ENCODE results near the gene TUSC1. TPM values are rescaled to one million over a fixed set of nuclear protein-coding genes. Genes with fewer than 3 reads are reported as not detected.
A peak's percentile ranks its signal among the peaks of the same experiment; 100 is the strongest.

The TUSC1 gene
- 13.9 and 14.1 TPM in 2 replicates for total RNA-seq (2014; rRNA removed; shearing (Covaris generic))
- polyA plus RNA-seq (2016; fragmentation: Nextera tagmentation; extraction: Ambion mirVana), result 12.7 and 14.9 TPM in 2 replicates

DNA sequence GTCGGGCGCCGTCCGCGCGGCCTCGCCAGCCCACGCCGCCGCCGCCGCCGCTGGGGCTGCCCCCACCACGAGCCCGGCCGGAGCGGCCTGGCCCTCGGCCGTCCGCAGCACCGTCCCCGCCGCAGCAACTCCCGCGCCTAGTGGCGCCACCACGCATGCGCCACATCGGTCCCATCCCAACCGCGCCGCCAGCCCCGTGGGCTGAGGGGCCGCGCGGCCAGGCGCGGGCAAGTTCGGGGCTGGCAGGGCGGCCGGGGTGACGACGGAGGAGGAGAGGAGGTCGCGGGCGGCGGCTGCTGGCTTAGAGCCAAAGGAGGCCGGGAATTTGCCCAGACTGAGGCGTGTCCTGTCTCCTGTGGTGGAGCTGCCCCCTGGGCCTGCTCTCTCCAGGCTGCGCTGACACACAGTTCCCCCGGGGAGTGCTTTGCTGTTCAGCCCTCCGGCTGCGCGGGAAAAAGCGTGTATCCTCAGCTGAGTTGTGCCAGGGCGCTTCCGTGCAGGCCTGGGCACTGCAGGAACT lies at the start of gene TUSC1:
TSS of gene TUSC1 (minus strand) at position 298 of the 520 bp plus-strand sequence. CDS start at position 166, 132 bp downstream.
- Histone ChIP-seq H3K27me3 (replicated peaks; ENCODE audit: insufficient read depth) (no peaks in the 10 kb centered on the region), H3K36me3 (ENCODE audit: low read depth) (no peaks in the 10 kb centered on the region), H3K9ac (peak within 1 kb of the TSS; percentile 94), H3K9me3 (ENCODE audit: low read depth) (no peaks in the 10 kb centered on the region), H3K4me1 (ENCODE audit: insufficient read depth) (peaks cover 29% of the 10 kb centered on the region), H3F3A (ENCODE audit: insufficient read depth) (peaks cover 29% of the 10 kb centered on the region), H3K4me2 (ENCODE audit: unreplicated experiment) (peak within 1 kb of the TSS; percentile 70), H3K9me2 (ENCODE audit: insufficient read depth) (no peaks in the 10 kb centered on the region), H4K20me1 (ENCODE audit: insufficient read depth) (no peaks in the 10 kb centered on the region), H3K79me2 (ENCODE audit: insufficient read depth) (peaks cover 9% of the 10 kb centered on the region; the same call in 1 of the 2 replicates), H3K4me3 (peak within 1 kb of the TSS; percentile 77), H3K27ac (peak within 1 kb of the TSS; percentile 89), H2AFZ (peak within 1 kb of the TSS; percentile 88)
- DNase-seq, result peak; percentile 94
- WGBS, 2 experiments (ENCODE audit: low coverage in 1 of 2, low lambda C conversion rate in 2 of 2, missing lambda C conversion rate in 2 of 2), result 0 to 4% methylated on average over 28 to 53 of the region's 57 CpGs
- in situ Hi-C loops (cut with MboI), result no loop called here
- TF ChIP-seq EZH2phosphoT487 (IDR thresholded peaks at IDR 0.05; ENCODE audit: insufficient read depth, low read depth) (no peak), EZH2 (IDR thresholded peaks at IDR 0.05; ENCODE audit: insufficient read depth, poor library complexity, severe bottlenecking) (no peak)

DNA sequence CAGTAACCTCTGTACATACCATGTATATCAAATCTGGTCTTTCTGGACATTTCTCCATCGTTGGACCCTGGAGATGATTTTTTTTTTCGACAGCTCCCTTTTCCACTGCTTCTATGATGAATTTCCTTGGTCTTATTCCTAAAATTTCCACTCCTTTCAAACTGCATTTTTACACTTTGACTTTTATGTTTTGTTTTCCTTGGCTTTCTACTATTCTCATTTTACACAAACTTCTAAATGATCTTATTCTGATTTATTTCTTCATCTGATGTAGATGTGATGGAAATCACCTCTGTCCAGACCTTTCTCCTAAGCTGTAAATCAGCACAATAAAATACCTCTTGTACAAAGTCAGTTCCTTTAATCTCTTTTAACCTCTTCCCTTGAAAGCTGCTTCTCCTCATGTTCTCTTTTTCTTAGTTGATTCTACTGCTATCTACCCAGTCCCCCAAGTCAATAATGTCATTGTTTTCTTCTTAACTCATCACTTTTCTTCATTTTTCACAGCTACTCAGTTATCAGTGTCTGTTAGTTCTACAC lies 48.7 kb upstream of the TUSC1 start:
- in situ Hi-C loops (cut with MboI), result no loop called here
- Histone ChIP-seq H3K79me2 (ENCODE audit: insufficient read depth) (no peaks in the 10 kb centered on the region), H2AFZ (no peak overlapping the region), H3K9me2 (ENCODE audit: insufficient read depth) (no peaks in the 10 kb centered on the region), H3K9ac (no peak overlapping the region), H3K4me1 (ENCODE audit: insufficient read depth) (no peaks in the 10 kb centered on the region), H3K4me3 (no peak overlapping the region), H3K36me3 (ENCODE audit: low read depth) (no peaks in the 10 kb centered on the region), H3K9me3 (ENCODE audit: low read depth) (no peaks in the 10 kb centered on the region), H3K4me2 (ENCODE audit: unreplicated experiment) (no peak overlapping the region), H3F3A (ENCODE audit: insufficient read depth) (no peaks in the 10 kb centered on the region), H3K27me3 (replicated peaks; ENCODE audit: insufficient read depth) (no peaks in the 10 kb centered on the region), H3K27ac (no peak overlapping the region), H4K20me1 (ENCODE audit: insufficient read depth) (no peaks in the 10 kb centered on the region)
- no peak for DNase-seq
- TF ChIP-seq EZH2 (IDR thresholded peaks at IDR 0.05; ENCODE audit: insufficient read depth, poor library complexity, severe bottlenecking) (no peak), EZH2phosphoT487 (IDR thresholded peaks at IDR 0.05; ENCODE audit: insufficient read depth, low read depth) (no peak)
- 4% methylated on average over 2 of the region's 2 CpGs for WGBS, 2 experiments (ENCODE audit: low coverage in 1 of 2, low lambda C conversion rate in 2 of 2, missing lambda C conversion rate in 2 of 2)

DNA sequence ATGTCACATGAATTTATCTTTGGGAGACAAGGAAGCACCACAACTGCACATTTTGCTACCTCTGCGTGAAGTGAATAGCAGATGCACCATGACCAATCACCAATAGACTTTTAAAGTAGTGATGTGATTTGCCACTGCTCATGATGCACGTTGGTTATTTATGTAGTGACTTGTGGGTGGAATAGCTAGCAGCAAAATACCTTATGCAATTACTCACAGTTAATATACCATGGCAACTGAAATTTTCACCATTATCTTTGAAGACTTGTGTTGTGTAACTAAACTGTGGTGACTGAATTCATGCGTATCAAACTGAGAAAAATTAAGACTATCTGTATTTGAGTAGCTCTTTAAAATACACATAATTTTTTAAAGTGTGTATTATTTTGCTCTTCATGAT lies 46.2 kb upstream of the TUSC1 start:
- in situ Hi-C loops (cut with MboI), result no loop called here
- no peaks in the 10 kb centered on the region for H3F3A ChIP-seq (ENCODE audit: insufficient read depth)

DNA sequence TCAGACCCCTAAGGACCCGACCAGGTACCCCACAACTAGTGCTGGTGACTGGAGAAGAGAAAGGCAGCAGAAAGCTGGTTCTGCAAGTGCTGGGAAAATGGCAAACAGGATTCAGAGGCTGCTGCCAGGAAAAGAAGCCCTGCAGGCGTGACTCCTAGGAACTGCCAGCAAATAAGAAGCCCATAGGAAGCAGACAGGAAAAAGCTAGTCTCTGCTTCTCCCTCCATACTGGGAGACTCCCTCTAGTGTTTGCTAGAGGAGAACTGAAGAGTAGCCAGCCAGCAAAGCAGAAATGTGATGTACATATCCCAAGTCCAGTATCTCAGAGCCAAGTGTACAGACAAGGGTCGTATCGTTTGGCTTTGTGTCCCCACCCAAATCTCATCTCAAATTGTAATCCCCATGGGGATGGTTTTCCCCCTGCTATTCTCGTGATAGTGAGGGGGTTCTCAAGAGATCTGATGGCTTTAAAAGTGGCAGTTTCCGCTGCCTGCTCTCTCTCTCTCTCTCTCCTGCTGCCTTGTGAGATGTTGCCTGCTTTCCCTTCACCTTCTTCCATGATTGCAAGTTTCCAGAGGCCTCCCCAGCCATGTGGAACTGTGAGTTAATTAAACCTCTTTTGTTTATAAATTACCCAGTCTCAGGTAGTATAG lies 38.1 kb upstream of the TUSC1 start:
- Histone ChIP-seq H3F3A (ENCODE audit: insufficient read depth) (no peaks in the 10 kb centered on the region), H3K9ac (no peak overlapping the region), H3K9me2 (ENCODE audit: insufficient read depth) (no peaks in the 10 kb centered on the region), H3K4me1 (ENCODE audit: insufficient read depth) (no peaks in the 10 kb centered on the region), H3K36me3 (ENCODE audit: low read depth) (no peaks in the 10 kb centered on the region), H3K4me3 (no peak overlapping the region), H3K9me3 (ENCODE audit: low read depth) (no peaks in the 10 kb centered on the region), H3K4me2 (ENCODE audit: unreplicated experiment) (no peak overlapping the region), H2AFZ (no peak overlapping the region), H4K20me1 (ENCODE audit: insufficient read depth) (no peaks in the 10 kb centered on the region), H3K79me2 (ENCODE audit: insufficient read depth) (no peaks in the 10 kb centered on the region), H3K27me3 (replicated peaks; ENCODE audit: insufficient read depth) (no peaks in the 10 kb centered on the region), H3K27ac (no peak overlapping the region)
- in situ Hi-C loops (cut with MboI), result no loop called here
- 29 to 34% methylated on average over 6 of the region's 6 CpGs for WGBS, 2 experiments (ENCODE audit: low coverage in 1 of 2, low lambda C conversion rate in 2 of 2, missing lambda C conversion rate in 2 of 2)
- peak; percentile 70 for DNase-seq
- TF ChIP-seq EZH2 (IDR thresholded peaks at IDR 0.05; ENCODE audit: insufficient read depth, poor library complexity, severe bottlenecking) (no peak), EZH2phosphoT487 (IDR thresholded peaks at IDR 0.05; ENCODE audit: insufficient read depth, low read depth) (no peak)

More for the DNA sequence above, 46.2 kb upstream of the TUSC1 start:
- no peaks in the 10 kb centered on the region for H3K9me2 ChIP-seq (ENCODE audit: insufficient read depth)
- no peaks in the 10 kb centered on the region for H3K9me3 ChIP-seq (ENCODE audit: low read depth)
- H3K79me2 ChIP-seq (ENCODE audit: insufficient read depth), result no peaks in the 10 kb centered on the region
- no peak overlapping the region for H2AFZ ChIP-seq
- no peaks in the 10 kb centered on the region for H3K4me1 ChIP-seq (ENCODE audit: insufficient read depth)
- H3K9ac ChIP-seq, result no peak overlapping the region
- WGBS, 2 experiments (ENCODE audit: low coverage in 1 of 2, low lambda C conversion rate in 2 of 2, missing lambda C conversion rate in 2 of 2), result 56 to 62% methylated on average over 3 of the region's 3 CpGs
- TF ChIP-seq EZH2phosphoT487 (IDR thresholded peaks at IDR 0.05; ENCODE audit: insufficient read depth, low read depth), result no peak
- no peak for TF ChIP-seq EZH2 (IDR thresholded peaks at IDR 0.05; ENCODE audit: insufficient read depth, poor library complexity, severe bottlenecking)
- no peaks in the 10 kb centered on the region for H4K20me1 ChIP-seq (ENCODE audit: insufficient read depth)
- no peaks in the 10 kb centered on the region for H3K36me3 ChIP-seq (ENCODE audit: low read depth)
- H3K4me3 ChIP-seq, result no peak overlapping the region
- H3K27ac ChIP-seq, result no peak overlapping the region
- no peaks in the 10 kb centered on the region for H3K27me3 ChIP-seq (replicated peaks; ENCODE audit: insufficient read depth)
- DNase-seq, result peak; percentile 22
- H3K4me2 ChIP-seq (ENCODE audit: unreplicated experiment), result no peak overlapping the region
